GM19035 (cell line): ENCODE data around the gene IL31.

Experiments
- ATAC-seq: cut with Tn5 transposase; IDR thresholded peaks from one replicate; pipeline ENCODE4 v1.9.1; 2021; ENCODE audit not compliant: unreplicated experiment

The IL31 gene

GRCh38 chr12:122133192-122133950, 40.6 kb downstream of the IL31 start:
- no peak for ATAC-seq

GRCh38 chr12:122130150-122130549, 43.9 kb downstream of the IL31 start:
- no peak for ATAC-seq

GRCh38 chr12:122129131-122129530, 44.9 kb downstream of the IL31 start:
- ATAC-seq: no peak

GRCh38 chr12:122128481-122128880, 45.5 kb downstream of the IL31 start:
- ATAC-seq: no peak

- no peak for ATAC-seq
Observed at GRCh38 chr12:122127839-122128238, 46.2 kb downstream of the IL31 start.

GRCh38 chr12:122126713-122127597, 47.1 kb downstream of the IL31 start:
- no peak for ATAC-seq

GRCh38 chr12:122126342-122126635, 47.7 kb downstream of the IL31 start:
- ATAC-seq: no peak

GRCh38 chr12:122125452-122126341, 48.3 kb downstream of the IL31 start:
- no peak for ATAC-seq

- ATAC-seq: no peak
Observed at GRCh38 chr12:122124370-122124769, 49.7 kb downstream of the IL31 start.

- no peak for ATAC-seq
Observed at GRCh38 chr12:122123761-122124145, 50.3 kb downstream of the IL31 start.

- ATAC-seq: no peak
Observed at GRCh38 chr12:122123051-122123760, 50.8 kb downstream of the IL31 start.
